Measurements from ENCODE around the gene P2RX2. TPM values are rescaled to one million over a fixed set of nuclear protein-coding genes. Genes with fewer than 3 reads are reported as not detected.

Gene P2RX2
- total and polyA plus RNA-seq, 4 donors: not detected

DNA sequence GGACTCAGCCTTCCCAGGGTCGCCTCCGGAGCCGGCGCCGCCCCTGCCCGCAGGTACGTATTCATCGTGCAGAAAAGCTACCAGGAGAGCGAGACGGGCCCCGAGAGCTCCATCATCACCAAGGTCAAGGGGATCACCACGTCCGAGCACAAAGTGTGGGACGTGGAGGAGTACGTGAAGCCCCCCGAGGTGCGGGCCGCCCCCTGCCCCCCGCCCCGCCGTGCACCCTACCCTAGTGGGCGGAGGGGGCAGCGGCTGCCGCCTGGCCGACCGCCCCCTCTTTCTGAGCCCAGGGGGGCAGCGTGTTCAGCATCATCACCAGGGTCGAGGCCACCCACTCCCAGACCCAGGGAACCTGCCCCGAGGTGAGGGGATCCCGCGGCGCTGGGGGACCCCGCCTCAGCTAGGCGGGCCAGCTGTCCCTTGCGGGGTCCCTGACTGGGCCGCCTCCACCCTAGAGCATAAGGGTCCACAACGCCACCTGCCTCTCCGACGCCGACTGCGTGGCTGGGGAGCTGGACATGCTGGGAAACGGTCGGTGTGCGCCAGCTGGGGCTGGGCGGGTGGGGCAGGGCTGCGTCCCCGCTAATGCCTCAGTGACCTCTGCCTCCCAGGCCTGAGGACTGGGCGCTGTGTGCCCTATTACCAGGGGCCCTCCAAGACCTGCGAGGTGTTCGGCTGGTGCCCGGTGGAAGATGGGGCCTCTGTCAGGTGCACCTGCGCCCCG is 973 bp downstream of the P2RX2 start (continued):
- TF ChIP-seq, protein P1, sequence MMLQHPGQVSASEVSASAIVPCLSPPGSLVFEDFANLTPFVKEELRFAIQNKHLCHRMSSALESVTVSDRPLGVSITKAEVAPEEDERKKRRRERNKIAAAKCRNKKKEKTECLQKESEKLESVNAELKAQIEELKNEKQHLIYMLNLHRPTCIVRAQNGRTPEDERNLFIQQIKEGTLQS (IDR thresholded peaks at IDR 0.05): no peak
- TF ChIP-seq RAD21 (IDR thresholded peaks at IDR 0.05) (no peak), YY1 (IDR thresholded peaks at IDR 0.05) (no peak)

DNA sequence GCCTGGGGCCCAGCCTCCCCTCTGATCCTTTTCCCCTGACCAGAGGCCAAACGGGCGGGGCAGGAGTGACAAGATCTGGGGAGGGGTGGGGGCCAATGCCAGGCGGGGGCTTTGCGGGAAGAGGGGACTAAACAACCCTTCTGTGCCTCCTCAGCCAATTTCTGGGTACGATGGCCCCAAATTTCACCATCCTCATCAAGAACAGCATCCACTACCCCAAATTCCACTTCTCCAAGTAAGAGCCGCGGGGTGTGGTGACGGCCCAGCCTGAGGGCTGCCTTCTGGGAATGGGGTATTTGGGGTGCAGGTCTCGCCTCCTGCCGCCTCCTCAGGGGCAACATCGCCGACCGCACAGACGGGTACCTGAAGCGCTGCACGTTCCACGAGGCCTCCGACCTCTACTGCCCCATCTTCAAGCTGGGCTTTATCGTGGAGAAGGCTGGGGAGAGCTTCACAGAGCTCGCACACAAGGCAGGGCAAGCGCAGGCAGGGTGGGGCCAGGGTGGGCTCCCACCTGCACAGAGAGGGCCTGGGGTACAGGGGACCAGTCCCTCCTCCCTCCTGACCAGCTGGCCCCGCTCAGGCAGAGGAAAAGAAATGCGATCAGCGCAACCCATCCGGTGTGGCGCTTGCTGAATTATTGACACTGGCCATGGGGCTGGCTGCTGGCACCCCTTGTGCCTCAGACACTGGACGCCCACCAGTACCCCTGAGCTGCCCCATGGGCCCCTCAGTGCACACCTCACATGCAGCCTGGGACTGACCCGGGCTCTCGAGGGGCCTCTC is 1.7 kb downstream of the P2RX2 start:
- Histone ChIP-seq H3K27me3 (ENCODE audit: control insufficient read depth in 4 of 4, insufficient read depth in 4 of 4, low read length in 3 of 4) (peaks cover 0 to 6% (median 0%) of the 10 kb centered on the region in 4 donors), H3K4me1 (ENCODE audit: control insufficient read depth in 4 of 4, insufficient read depth in 4 of 4, low read length in 3 of 4) (peaks cover 0 to 7% (median 5%) of the 10 kb centered on the region in 4 donors), H3K27ac (ENCODE audit: low read depth in 1 of 2, low read length in 2 of 2) (no peak overlapping the region), H3K4me3 (ENCODE audit: low read depth in 1 of 3, low read length in 3 of 3) (no peak overlapping the region), H3K9ac (ENCODE audit: low read depth in 1 of 2, low read length in 2 of 2) (no peak overlapping the region), H3K9me3 (ENCODE audit: control insufficient read depth in 4 of 4, low read length in 3 of 4) (peaks cover 0 to 5% (median 1%) of the 10 kb centered on the region in 4 donors), H3K36me3 (ENCODE audit: control insufficient read depth in 4 of 4, insufficient read depth in 3 of 4, low read depth in 1 of 4, low read length in 3 of 4) (peaks cover 0 to 15% (median 6%) of the 10 kb centered on the region in 4 donors)
- no peak for TF ChIP-seq JUND (IDR thresholded peaks at IDR 0.05)
- TF ChIP-seq, protein P2, sequence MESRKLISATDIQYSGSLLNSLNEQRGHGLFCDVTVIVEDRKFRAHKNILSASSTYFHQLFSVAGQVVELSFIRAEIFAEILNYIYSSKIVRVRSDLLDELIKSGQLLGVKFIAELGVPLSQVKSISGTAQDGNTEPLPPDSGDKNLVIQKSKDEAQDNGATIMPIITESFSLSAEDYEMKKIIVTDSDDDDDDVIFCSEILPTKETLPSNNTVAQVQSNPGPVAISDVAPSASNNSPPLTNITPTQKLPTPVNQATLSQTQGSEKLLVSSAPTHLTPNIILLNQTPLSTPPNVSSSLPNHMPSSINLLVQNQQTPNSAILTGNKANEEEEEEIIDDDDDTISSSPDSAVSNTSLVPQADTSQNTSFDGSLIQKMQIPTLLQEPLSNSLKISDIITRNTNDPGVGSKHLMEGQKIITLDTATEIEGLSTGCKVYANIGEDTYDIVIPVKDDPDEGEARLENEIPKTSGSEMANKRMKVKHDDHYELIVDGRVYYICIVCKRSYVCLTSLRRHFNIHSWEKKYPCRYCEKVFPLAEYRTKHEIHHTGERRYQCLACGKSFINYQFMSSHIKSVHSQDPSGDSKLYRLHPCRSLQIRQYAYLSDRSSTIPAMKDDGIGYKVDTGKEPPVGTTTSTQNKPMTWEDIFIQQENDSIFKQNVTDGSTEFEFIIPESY (IDR thresholded peaks at IDR 0.05): no peak
- TF ChIP-seq HNF4G (IDR thresholded peaks at IDR 0.05): no peak
- TF ChIP-seq RAD21 (IDR thresholded peaks at IDR 0.05): no peak
- TF ChIP-seq YY1 (IDR thresholded peaks at IDR 0.05): no peak
- TF ChIP-seq SP1 (IDR thresholded peaks at IDR 0.05): no peak
- TF ChIP-seq FOXA2 (IDR thresholded peaks at IDR 0.05): no peak
- no peak for TF ChIP-seq GABPA (IDR thresholded peaks at IDR 0.05 in 1 of 2, conservative IDR thresholded peaks at IDR 0.05 in 1 of 2)
- no peak for TF ChIP-seq EGR1 (IDR thresholded peaks at IDR 0.05; ENCODE audit: low read depth in 2 of 2)
- TF ChIP-seq, protein P1 (IDR thresholded peaks at IDR 0.05): no peak
- TF ChIP-seq NR2F2 (IDR thresholded peaks at IDR 0.05): no peak
- TF ChIP-seq, protein P3, sequence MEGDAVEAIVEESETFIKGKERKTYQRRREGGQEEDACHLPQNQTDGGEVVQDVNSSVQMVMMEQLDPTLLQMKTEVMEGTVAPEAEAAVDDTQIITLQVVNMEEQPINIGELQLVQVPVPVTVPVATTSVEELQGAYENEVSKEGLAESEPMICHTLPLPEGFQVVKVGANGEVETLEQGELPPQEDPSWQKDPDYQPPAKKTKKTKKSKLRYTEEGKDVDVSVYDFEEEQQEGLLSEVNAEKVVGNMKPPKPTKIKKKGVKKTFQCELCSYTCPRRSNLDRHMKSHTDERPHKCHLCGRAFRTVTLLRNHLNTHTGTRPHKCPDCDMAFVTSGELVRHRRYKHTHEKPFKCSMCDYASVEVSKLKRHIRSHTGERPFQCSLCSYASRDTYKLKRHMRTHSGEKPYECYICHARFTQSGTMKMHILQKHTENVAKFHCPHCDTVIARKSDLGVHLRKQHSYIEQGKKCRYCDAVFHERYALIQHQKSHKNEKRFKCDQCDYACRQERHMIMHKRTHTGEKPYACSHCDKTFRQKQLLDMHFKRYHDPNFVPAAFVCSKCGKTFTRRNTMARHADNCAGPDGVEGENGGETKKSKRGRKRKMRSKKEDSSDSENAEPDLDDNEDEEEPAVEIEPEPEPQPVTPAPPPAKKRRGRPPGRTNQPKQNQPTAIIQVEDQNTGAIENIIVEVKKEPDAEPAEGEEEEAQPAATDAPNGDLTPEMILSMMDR (IDR thresholded peaks at IDR 0.05; ENCODE audit: low read depth, low read length, missing input control): no peak
- no peak for TF ChIP-seq RXRA (IDR thresholded peaks at IDR 0.05)
- TF ChIP-seq, protein P4, sequence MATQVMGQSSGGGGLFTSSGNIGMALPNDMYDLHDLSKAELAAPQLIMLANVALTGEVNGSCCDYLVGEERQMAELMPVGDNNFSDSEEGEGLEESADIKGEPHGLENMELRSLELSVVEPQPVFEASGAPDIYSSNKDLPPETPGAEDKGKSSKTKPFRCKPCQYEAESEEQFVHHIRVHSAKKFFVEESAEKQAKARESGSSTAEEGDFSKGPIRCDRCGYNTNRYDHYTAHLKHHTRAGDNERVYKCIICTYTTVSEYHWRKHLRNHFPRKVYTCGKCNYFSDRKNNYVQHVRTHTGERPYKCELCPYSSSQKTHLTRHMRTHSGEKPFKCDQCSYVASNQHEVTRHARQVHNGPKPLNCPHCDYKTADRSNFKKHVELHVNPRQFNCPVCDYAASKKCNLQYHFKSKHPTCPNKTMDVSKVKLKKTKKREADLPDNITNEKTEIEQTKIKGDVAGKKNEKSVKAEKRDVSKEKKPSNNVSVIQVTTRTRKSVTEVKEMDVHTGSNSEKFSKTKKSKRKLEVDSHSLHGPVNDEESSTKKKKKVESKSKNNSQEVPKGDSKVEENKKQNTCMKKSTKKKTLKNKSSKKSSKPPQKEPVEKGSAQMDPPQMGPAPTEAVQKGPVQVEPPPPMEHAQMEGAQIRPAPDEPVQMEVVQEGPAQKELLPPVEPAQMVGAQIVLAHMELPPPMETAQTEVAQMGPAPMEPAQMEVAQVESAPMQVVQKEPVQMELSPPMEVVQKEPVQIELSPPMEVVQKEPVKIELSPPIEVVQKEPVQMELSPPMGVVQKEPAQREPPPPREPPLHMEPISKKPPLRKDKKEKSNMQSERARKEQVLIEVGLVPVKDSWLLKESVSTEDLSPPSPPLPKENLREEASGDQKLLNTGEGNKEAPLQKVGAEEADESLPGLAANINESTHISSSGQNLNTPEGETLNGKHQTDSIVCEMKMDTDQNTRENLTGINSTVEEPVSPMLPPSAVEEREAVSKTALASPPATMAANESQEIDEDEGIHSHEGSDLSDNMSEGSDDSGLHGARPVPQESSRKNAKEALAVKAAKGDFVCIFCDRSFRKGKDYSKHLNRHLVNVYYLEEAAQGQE (IDR thresholded peaks at IDR 0.05): no peak
- TF ChIP-seq TAF1 (conservative IDR thresholded peaks at IDR 0.05): no peak
- WGBS: 60% methylated on average over 29 of the region's 29 CpGs
- DNase-seq (ENCODE audit: low spot score): no peak

Data from liver (tissue), 9 donors.